ENCODE data around the gene NTRK3.
"Not testable (repeated sequence)": the region's sequence is repeated elsewhere in the genome, so short reads cannot be mapped to it uniquely, and the experiment has no call there.

NTRK3 gene

DNA sequence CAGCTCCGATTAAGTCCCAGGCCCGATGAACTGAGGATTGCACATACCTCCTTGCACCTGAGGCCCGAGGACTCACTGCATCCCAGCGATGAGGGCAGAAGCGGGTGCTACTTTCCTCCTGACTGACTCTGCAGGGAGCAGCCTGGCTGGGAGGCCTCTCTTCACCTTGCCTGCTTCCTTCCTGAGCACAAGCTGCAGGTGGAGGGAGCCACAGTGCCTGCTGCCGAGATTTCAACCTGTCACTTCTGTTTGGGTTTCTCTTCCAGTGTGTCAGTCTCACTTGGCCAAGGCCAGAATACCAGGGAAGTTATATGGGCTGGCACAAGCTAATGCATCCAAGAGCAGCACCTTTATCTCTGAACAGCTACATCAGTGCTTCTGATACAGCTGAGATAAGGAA is 185.4 kb downstream of the NTRK3 start:
- no peak for DNase-seq

DNA sequence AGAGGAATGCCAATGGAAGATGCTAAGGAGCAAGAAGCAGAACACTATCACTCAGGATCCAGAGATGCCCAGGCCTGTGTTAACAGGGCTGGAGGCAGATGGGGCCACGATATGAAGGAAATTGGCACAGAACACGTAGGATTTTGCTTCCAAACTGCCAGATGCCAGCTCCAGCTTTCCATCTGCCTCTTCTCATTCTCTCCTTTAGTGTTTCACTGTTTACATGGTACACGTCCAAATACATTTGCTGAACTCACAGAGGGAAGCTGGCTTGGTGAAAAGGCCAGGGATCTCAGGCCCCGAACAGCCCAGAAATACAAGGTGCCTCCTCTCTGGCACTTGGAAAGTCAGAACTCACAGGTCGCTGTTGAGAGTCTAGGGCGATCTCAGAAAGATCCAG is 187.0 kb downstream of the NTRK3 start:
- no peak for DNase-seq

DNA sequence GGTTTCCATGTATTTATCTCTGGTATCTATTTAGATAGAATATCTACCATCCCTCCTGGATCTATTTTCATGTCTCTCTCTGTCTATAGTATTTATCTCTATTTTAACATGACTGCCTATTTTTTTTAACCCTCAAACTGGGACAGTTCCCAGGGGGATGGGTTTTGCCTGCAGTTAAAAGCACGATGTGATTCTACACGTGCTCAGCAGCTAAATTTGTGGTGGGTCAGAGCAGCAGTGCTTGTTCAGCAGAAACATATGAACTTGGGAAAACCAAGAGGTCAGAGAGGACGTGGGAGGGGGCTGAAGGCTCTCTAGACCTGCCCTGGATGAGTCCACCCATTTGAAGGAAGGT is 189.2 kb downstream of the NTRK3 start:
- DNase-seq = no peak

DNA sequence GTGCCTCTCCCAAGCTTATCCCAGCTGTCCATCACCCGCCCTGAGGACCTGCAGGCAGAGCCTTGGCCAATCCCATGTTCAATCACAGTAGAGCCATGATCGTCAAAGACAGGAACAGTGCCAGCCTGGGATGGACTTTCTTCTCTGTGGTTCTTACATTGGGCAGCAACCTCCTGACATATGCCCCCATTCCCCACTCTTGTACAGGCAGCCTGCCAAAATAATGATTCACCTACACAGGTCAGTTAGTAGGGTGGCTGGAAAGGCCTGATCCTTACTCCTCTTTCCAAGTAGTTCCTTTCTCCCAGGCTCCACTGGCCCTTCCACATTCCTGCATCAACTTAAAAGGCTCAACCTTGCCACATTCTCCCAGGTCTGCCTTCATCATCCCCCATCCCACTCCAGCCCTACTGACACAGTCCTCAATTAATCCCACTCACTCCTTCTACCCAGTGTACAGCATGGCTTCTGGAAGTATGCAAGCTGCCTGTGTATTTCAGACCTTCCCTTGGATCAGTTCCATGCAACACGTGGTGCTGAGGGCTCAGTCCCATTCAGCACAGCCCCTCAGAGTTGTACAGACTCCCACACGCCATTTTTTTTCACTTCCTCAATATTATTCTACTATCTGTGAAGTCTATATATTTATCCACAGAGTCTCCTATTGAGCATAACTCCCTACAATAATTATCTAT is 189.8 kb downstream of the NTRK3 start:
- no peak for DNase-seq

DNA sequence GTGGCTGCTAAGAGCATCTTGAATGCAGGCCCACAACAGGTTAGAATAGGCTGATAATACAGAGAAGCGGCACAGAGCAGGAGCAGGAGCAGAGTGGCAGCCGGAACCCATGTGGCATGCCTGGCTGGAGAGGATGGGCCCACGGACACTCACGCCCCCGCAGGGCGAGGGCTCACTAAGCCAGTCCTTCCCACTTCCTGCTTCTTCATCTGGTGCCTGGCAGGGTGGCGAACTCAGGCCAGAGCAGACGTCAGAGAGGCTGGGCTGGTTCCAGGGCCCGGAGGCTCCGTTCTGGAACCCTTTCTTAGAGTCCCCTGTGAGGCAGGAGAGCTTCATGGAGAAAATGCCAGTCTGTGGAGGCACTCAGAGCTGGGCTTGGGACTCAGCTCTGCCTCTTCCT is 195.1 kb downstream of the NTRK3 start:
- no peak for DNase-seq

DNA sequence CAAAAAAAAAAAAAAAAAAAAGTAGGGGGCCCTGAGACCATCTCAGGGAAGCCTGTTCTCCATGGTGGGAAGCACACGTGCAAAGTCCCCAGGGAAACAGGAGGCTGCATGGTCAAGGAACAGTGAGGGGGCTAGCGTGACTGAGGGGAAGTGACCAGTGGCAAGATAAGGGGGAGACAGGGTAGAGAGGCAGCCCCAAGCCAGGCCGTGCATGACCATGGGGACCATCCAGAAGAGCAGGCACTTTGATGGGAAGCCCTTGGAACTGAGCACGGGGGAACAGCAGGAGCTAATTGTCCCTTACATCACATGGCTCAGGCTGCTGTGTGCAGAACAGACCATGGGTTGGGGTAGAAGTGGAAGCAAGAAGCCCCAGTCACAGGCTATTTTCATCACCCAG is 196.2 kb downstream of the NTRK3 start:
- DNase-seq = no peak

DNA sequence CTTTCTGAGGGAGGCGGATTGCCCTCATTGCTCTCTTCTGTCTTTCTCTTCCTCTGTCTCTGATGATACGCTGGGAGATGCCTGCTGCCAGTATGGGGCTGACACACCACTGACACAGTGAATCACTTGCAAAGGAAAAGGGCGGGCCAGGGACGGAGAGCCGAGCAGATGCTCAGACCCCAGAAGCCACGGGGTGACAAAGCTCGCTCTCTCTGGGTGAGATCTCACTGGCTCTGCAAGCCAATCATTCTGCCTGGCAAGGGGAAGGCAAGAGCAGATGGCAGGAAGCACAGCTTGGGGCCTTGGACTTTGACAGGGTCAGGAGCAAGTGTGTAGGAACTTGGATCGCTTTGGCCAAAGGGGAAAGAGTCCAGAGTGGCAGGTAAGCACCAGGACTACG is 198.7 kb downstream of the NTRK3 start:
- no peak for DNase-seq

DNA sequence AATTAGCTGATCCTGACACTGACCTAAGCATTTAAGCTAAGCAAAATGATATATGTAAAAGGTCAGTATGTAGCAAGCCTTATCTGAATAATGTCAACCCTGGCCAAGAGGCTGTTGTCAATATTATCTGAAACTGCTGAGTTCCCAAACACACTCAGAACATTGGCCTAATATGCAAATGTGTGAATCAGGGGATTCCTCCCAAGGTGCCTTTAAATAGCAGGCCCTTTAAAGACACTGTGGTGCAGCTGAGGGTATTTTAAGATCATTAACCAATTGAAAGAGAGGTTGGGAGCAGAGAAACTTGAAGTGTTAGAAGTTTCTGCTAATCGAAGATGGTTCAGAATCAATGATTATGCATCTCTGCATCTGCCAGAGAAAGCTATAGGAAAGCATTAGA is 207.0 kb downstream of the NTRK3 start:
- no peak for DNase-seq

DNA sequence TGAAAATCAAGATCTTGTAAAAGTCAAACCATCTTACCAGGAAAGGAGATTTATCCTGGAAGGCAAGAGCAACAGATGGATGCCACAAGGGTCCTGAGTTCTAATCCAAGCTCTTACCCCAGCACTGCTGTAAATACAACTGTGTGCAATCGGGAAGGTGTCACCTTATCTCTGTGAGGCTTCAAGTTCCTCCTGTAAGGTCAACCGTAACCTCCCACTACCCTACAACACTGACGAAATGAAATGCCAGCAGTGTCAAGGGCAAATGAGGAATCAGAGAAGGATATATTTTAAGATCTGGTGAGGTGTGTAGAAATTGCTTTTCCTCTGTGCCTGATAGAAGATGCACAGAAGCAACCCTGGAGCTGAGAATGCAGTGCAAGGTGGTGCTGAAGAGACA is 207.8 kb downstream of the NTRK3 start:
- no peak for DNase-seq

DNA sequence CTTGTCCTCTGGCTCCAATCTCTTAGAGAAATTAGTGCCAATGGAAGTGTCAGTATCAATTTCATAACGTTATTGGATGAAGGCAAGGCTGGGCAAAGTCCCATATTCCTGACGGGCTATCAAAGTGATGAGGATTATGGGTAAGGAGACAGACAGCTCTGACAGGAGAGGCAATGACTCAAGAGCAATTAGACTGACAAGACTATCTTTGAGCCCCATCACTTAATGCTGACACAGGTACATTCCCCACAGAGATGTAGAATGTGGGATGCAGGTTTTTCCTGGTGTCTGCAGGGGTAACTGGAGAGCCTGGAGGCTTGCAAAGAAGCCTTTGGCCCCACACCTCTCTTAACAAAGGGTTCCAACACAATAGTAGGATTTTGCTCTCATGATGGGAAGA is 208.3 kb downstream of the NTRK3 start:
- DNase-seq = no peak

DNA sequence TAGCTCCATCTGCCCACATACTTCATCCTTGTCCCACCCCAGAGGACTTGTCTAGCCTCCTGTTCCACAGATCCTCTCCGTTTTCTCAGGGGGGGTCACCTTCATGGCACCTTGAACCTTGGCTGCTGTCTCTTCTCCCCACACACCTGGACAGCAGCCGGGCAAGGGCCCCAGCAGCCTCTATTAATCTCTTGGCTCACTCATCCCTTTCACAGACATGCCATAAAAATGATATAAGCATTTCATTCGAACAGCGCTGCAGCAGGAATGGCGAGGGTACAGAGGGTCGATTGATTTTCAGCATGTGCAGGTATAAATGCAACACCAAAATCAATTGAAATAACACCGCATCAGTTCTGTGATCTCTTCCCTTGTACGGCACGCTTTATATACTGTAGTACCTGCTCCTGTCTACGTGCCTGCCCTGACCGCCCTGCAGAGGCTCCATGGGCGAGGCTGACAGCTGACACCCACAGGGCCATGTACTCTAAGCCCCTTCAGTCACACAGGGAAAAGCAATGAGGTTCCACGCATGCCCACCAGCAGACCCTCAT is 209.9 kb downstream of the NTRK3 start:
- no peak for DNase-seq

DNA sequence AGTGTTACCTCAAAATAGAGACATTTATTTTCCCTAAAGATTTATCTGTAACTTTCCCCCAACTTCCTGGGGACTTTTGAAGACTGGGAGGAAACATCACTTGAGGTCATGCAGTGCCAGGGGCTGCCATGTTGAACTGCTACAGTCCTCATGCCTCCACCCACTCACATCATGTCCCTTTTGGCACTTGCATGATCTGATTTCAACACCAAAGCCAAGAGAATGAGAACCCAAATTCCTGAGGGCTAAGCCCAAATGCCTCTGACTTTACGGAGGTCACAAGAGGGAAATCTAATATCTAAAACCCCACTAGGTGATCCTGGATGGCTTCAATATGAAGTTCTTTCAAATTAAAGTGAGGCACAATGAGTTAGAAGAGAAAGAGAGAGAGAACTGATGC is 213.1 kb downstream of the NTRK3 start:
- DNase-seq = no peak

DNA sequence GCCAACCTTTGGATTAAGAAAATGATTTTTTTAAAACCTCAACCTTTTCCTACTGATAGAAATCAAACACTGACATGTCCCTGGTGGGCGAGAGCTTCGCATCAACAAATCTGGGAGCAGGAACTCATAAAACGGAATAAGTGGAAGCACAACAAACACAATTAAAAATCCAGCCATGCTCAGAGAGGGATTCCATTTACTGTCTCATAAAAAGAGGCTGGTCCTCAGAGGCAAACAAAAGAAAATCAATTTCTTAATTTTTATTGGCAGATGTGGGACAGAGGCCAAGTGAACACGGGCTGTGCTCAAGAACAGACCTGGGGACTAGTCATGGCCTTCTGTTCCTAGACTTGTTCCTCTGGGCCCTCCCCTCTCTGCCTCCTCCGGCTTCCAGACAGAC is 214.5 kb downstream of the NTRK3 start:
- no peak for DNase-seq

DNA sequence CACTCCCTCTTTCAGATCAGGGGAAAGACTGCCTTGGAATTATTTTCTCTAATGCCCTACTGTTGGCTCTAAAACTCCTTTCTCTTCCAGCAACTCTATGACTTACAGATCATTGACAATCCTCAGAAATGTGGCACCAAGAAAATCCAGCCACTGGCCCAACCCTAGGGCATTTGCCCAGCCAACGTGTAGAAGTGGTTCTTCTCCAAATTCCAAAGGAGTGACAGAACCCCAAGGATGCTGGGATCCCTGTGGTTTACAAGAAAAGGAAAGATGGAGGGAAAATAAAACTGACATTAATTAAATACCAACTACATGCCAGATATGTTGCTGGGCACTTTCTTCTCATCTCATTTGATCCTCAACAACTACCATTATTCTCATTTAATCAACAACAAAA is 216.0 kb downstream of the NTRK3 start:
- DNase-seq = no peak

DNA sequence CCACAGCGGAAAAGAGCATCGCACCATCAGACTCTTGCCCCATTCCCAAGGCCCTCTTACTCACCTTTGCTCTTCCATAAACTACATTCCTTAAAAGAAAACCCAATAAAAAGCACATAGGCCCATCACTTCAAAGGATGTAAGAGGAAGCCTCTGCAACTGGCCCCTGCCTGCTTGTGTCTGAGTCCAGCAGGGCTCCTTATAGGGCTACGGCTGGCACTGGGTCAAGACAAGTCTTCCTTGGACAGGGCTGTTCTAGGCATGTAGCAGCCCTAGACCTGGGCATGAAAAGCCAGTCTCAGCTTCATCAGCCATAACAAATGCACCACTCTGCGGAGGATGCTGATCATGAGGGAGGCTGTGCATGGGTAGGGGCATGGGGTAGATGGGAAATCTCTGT is 218.3 kb downstream of the NTRK3 start:
- DNase-seq = no peak

DNA sequence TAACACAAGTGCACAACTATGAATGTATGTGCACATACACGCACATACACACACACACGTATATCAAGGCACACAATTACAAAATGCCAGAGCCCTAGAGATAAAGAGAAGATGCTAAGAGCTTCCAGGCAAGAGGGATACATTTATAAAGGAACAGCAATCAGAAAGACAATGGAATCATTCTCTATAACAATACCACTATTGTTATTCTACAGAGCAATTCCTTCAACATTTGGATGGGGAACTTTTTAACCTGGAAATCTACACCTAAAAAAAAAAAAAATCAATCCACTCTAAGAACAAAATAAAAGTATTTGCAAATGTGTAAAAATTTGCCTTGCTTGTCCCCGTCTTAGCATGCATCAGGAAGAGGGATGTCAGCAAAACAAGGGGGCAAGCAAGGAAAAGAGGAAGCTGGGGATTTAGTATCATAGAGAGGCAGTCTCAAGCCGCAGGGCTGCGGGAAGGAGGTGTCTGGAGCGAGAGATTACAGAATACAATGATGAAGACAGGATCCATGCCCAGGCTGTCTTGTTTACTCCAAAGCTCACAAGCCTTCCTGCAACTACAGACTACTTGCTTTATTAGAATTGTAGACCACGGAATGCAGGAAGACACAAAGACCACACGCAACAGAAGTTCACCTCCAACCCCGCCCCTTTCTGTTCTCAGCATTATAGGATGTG is 220.2 kb downstream of the NTRK3 start:
- DNase-seq = no peak

DNA sequence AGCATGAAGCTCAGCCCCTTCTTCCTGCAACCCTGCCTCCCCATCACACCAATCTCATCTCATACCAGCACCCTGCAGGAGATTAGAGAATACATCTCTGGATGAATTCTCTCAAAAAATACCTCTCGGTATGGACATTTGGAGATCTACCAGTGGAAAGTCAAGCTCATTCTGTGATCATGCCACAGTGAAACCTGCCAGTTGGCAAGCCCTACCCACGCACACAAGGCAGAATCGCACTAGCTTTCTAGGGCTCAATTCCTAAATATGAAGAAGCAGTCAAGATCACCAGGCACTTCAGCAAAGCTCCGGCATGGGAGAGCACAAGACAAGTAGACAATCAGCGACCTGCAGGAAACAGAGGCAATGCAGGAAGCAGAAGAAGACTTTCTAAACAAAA is 221.2 kb downstream of the NTRK3 start:
- no peak for DNase-seq

DNA sequence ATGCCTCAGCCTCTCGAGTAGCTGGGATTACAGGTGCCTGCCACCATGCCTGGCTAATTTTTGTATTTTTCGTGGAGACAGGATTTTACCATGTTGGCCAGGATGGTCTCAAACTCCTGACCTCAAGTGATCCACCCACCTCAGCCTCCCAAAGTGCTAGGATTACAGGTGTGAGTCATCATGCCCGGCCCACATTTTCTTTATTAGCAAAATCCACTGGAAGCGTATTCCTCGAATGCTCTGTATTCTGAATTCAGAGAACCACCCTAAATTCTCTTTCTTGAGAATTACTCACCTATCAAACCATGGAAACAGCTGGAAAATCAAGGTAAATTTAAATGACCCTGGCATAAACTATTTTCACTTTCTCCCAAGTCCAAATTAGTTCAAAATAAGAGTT is 223.1 kb downstream of the NTRK3 start:
- not testable (repeated sequence) for DNase-seq

DNA sequence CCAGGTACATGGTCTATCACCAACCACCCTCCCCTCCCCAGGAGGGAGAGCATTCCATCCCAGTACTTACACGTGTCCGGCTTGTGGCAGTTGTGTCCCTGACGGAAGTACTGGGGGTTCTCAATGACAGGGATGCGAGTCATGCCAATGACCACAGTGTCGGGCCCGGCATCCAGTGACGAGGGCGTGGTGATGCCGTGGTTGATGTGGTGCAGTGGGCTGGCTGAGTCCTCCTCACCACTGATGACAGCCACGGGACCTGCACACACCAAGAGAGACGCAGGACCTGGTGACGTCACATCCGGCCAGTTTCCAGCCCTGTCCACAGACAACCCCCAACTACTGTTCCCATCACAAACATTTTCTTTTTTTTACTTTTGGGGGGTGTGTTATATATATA is 223.8 kb downstream of the NTRK3 start:
- DNase-seq = no peak

DNA sequence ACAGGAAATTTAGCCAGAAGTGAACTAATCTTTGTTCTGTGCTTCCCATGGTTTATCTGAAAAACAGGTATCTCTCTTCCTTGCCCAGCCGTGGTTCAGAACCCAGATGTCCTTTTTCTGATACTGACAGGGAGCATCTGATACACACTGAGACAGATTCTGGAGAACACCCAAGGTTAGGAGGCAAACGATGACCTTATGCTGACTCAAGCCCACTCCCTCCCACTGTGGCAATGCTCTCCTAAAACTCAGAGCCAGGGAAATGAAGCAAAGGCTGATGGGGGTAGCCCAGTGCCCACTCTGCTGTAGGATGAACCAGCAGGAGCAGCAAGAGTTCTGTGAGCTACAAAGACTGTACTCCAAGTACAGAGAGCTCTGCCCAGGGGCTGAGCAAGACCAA is 225.1 kb downstream of the NTRK3 start:
- no peak for DNase-seq

DNA sequence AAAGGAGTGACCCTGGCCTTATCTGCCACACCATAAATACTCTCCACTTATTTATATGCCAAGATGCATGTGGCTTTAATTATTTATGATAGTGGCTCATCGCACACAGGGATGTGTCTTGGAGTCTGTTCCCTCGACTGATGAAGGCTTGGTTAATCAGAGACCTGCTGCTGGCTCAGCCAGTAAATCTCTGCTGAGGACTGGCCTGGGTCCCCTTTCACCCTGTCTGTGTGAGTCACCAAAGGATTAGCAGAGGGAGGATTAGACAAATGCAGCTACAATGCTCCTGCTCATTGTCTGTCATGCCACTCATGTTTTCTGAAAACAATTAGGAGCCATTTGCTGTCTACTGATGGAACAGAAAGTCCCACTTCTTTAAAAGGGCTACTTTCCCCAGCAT is 226.8 kb downstream of the NTRK3 start:
- DNase-seq = no peak

DNA sequence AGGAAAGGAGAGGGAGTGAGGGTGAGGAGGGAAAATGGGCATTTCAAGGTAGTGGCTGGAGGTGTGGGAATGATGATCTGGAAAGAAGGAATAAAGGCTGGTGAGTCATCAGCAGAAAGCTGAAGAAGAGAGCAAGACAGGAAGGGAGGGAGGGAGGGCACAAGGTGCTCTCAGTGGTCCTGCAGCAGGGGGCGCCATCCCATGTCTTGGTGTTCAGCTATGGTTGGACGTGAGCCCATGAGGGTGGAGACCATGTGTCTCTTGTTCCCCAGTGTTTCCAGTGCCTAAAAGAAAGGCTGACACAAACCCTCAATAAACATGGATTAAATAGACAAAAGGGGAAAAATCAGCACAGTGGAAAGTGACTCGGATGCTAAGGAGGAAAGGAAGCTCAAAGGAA is 228.5 kb downstream of the NTRK3 start:
- no peak for DNase-seq

DNA sequence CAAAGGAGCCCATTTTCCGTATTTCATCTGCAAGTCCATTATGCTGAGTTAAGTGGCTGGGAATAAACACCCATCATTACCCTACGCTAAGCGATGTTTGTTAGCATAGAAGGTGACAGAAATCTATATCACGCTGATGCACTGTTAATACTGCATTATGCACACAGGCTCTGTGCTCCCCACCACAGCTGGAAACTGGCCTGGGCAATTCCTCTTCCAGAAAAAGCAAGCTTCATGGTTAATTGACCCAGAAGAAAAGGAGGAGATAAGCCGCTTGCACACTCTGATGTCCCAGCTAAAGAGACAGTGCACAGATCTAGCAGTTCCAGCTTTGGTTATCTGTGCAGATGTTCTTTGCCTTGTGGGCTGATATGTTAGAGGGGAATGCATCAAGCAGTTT is 232.6 kb downstream of the NTRK3 start:
- no peak for DNase-seq

DNA sequence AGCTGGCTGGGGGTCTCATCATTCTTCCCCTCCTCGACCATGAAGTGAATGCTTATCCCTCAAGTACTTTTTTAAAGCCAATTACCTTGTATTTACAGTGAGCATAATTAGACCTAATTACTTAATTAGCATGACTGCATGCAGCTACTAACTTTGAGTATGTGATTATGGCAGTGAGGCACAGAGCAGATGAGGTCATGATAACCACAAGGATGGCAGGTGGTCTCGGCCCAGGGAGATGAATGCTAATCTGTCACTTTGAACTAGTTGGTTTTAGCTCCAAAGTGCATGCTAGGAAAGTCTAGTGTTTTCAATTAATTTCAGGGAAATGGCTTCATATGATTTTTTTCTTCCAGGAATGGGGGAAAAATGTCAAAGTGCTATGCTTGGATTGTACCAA is 233.8 kb downstream of the NTRK3 start:
- no peak for DNase-seq

DNA sequence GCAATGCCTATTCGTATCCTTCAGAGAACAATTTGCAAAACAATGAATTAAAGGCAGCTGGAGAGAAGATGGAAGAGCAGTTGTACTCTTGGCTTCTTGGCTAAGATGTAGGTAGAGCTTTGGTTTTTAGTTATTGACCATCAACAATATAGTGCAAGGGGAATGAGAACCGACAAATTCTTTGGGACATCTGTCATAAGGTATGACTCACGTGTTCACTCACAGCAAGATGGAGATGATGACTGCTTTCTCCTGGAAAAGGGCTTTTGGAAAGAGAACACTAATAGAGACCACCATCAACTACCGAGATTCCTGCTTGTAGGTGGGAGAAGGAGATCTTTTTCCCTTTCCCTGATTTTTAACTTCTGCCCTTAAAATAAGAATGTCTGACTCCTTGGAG is 234.9 kb downstream of the NTRK3 start:
- DNase-seq = no peak

Data from activated CD8-positive, alpha-beta memory T cell treated with anti-CD3 and anti-CD28 coated beads for 24 hours (primary cell).